Fibroblast of upper back skin (primary cell): ENCODE results near the gene ACVR1C.
"Not testable (repeated sequence)": the region's sequence is repeated elsewhere in the genome, so short reads cannot be mapped to it uniquely, and the experiment has no call there.

Source experiments
- DNase-seq: peaks from one replicate; pipeline ENCODE4 v3.0.0-alpha.2; 2013

The ACVR1C gene

GRCh38 chr2:157572725-157573124 is 55.9 kb downstream of the ACVR1C start:
- no peak for DNase-seq

GRCh38 chr2:157566623-157567022 is 62.0 kb downstream of the ACVR1C start:
- DNase-seq = not testable (repeated sequence)

DNA sequence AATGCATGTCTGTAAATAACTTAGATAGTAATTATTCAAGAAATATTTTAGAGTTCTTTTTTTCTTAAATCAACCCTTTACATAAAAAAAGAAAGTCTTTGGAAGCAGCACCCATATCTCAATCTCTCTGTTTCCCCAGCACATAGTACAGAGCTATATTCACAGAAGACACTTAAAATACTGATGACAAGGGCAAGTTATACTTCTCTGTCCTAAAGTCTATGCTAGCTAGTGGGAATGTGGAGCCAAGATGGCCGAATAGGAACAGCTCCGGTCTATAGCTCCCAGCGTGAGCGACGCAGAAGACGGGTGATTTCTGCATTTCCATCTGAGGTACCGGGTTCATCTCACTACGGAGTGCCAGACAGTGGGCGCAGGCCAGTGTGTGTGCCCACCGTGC is 62.6 kb downstream of the ACVR1C start:
- DNase-seq = not testable (repeated sequence)

- no peak for DNase-seq
Observed at GRCh38 chr2:157565550-157565949, 63.1 kb downstream of the ACVR1C start.

DNA sequence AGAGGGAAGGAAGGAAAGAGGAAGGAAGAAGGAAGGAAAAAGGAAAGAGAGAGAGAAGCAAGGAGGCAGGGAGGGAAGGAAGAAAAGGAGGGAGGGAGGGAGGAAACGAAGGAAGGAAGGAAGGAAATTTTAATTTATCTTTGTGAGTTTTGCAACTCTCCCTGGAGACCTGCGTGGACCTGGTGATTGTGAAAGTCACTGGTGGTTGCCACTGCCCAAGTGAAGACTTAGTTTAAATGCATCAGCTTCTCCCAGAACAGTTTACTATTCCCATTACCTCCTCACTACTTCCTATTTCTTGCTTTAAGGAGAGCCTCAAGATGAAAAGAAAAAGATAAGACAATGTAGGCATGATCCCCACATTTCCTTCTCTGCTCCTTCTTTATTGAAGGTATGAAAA is 68.8 kb downstream of the ACVR1C start:
- DNase-seq = no peak

DNA sequence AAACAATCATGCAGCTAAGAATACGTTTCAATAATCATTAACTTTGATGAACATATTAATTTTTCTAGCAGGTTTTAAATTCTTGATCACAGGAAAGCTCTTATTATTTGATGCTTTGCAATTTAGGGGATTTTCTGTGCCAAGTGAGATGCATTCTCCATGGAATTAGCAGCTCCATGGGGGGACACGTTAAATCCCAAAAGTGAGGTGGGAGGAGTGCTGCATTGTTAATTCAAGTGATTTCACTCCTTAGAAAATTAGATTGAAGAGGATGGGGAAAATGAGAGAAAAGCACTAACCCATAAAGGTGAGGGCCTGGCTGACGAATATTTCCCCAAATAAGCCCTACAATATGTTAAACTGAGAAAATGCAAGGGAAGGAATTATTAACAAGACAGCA is 69.2 kb downstream of the ACVR1C start:
- no peak for DNase-seq

- peak; percentile 23 for DNase-seq
Observed at GRCh38 chr2:157559061-157559460, 69.6 kb downstream of the ACVR1C start.

DNA sequence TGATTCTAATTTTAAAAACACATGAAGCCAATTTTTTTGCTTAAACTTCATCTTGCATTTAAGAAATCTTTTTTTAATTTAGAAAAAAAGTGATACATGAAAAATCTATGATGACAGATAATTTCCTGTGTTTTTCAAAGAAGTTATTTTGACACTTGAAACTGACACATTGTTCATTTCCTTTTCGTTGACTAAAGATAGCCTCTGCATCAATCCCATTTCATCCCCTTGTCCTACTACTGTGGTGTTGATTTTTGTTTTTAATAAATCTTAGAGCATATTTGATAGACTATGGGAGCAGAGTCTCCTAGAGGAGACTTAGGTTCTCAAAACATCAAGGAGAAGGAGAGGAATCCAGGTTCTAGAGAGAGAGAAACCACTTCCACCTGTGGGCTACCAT is 70.9 kb downstream of the ACVR1C start:
- DNase-seq = no peak

- no peak for DNase-seq
Observed at GRCh38 chr2:157540102-157540501, 88.6 kb downstream of the ACVR1C start.

DNA sequence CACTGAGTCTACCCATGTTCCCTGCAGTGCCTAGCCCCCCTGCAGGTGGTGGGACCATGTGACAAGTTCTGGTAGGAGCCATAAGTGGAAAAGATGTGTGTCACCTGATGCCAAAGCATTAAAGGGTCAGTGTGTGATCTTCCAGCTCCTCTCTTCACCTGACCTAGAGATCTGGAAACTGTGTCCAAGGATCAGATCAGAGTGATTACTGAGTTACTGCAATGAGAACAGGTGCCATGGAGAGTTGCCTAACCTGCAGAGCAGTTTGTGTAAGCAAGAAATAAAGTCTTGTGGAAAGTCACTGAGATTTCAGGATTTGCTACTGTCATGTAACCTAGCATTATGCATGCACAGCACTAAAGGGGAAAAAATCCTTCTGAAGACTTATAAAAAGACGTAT is 90.6 kb downstream of the ACVR1C start:
- no peak for DNase-seq

- DNase-seq = no peak
Observed at GRCh38 chr2:157536815-157537214, 91.8 kb downstream of the ACVR1C start.

DNA sequence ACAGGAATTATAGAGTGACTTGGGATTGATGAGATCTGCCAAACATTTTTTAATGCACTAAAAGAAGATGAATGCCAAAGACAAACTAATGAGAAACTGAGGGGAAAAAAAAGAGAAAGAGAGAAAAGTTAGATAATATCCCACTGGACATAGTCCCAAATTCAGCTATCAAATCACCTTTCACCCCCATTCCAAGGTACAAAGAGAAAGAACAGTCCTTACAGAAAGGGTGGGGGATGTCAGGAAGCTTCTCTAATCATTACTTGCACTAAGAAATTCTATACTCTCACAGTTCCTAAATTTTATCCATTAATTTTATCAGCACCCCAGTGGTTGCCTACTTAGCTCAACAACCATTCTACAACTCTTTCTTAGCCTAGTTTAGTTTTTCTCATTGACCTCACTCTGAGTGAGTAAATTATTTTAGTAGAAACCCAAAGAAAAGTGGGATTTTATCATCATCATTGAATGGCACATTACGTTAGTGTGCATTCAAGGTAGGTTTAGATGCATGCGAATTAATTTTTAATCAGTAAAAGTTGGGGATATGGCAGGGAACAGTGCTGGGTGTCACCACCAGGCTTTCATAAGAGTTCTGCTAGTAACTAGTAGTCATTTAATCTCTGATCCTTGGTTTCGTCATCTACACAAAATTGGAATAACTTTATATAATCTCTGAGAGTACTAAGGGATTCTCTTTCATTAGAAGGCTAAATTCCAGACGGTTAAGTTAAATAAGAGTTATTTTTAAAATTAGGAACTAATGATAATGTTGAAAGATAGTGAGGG is 99.5 kb downstream of the ACVR1C start:
- DNase-seq = no peak

DNA sequence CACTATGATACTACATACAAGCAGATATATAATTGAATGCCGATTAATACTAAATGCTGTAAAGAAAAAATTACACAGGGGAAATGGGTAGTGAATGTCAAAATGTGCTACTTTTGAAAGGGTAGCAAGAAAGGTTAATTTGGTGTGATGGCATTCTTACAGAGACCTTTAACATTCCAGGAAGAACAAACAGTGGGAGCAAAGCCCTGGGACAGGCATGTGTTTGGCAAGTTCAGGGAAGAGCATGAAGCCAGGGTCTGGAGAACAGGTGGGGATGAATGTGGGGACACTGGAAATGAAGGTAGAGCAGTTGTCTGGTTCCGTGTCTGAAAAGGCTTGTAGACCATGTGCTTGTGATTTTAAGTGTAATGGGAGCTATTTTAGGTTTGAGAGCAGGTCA is 102.6 kb downstream of the ACVR1C start:
- DNase-seq = no peak

DNA sequence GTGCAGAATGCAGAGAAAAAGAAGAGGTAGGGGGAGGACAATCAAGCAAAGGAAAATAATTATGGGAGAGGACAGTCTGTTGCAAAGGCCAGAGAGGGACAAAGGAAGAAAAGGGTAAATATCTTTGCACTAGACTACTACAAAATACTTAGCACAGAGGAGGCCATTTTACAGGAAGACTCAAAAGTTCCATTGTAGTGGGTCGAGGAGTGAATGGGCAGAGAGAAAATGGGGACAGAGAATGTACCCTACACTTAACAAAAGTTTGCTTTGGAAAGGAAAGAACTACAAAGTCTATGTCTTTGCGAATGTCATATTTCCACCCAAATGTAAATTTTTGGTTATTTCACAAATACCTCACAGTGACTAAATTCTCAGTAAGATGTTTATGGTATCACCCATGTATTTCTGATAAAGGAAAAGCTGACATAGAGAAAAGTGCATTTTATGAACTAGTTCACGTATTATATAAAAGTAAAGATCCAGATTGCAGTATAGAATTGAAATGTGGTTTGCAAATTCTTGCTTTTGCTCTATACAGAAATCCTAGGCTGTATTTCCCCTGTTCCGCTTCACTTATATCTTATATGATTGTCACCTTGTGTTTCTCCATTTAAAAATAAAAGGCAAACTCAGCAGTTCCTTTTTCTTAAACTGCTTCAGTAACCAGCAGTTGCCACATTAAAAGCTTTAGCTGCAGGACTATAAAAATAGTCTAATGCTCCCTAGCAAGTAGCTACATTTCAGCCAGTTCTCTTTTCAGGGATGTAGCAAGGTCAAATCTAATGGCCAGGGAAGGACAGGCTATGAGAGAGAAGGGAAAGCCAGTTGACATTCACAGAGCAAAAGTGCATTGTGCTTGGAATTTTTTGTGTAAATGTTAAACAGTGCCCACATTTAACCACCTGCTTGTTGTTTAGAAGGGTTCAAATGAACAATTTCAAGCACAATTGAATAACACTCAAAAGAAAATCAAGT is 105.1 kb downstream of the ACVR1C start:
- DNase-seq = no peak

- not testable (repeated sequence) for DNase-seq
Observed at GRCh38 chr2:157514966-157515365, 113.7 kb downstream of the ACVR1C start.

DNA sequence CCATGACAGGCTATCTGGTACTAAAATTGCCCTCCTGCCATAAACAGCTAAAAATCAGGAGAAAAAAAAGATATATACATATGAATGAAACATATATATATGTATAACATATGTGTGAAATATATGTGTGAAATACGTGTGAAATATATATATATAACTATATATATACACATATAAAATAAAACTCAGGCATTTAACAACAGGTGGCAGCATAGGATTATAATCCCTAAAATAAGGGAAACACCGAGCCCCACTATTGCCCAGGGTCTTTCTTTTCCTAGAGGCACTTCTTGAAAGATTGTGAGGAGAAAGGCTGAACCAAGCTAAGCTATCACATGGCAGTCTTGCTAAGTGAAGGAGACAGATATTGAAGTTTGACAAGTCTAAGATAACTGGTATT is 118.9 kb downstream of the ACVR1C start:
- no peak for DNase-seq

DNA sequence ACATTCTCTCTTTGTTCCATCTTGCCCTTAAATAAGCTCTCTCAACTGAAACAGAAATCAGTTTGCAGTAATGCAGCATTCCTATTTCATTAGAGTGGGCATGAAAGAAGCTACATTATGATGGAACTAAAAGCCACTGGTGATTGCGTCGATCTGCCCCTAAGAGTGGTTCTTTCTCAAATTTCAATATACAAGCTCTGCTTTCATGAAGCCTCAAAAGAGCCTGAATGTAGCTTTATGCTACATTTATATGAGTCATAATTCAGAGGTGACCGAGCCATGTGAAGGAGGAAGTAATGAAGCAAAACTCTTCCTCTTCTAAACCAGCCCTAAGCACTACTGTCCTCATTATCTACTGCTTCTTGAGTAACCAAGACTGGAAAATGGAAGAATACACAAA is 120.0 kb downstream of the ACVR1C start:
- no peak for DNase-seq

DNA sequence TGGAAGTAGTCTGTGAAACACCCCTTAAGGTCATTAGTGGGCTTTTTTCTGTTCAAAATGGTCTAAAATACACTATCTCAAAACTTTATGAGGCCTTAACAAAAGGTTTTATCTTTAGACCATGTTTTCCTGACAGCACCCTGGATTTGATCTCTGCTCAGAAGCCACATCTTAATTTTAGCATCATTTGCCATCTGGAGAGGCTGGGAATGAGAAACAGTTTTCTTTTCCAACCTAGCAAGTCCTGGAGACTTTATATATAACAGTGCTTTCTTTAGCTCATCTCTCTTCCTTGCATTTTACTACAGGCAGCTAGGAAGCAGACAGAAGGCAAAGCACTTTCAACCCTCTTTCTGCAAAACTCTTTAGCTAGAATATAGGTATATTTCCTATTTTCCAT is 122.1 kb downstream of the ACVR1C start:
- DNase-seq = no peak

DNA sequence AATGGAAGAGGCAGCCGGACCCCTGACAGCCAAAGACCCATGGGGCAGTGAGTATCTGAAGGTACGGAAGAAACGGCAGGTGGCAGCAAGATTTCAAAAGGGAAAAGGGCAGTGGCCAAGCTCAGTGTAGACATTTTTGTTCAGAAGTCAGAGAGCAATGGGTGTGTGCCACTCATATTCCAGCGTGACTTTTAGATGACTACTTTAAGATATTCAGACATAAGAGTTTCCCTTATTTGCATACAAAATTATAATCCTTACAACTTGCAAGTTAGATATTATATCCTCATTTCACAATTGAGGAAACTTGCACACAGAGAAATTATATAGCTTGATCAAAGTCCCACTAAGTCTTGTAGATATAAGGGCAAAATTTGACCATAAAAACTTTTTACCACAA is 124.0 kb downstream of the ACVR1C start:
- no peak for DNase-seq

DNA sequence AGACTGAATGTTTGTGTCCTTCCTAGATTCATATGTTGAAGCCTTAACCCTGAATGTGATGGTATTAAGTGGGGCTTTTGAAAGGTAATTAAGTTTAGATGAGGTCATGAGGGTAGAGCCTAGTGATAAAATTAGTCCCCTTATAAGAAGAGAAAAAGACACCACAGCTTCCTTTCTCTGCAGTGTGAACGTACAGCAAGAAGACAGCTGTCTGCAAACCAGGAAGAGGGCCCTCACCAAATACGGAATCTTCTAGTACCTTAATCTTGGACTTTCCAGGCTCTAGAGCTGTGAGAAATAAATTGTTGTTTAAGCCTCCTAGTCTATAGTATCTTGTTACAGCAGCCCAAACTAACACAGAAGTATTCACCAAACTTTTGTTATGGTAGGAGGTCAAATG is 127.6 kb downstream of the ACVR1C start:
- no peak for DNase-seq

GRCh38 chr2:157500334-157500733 is 128.3 kb downstream of the ACVR1C start:
- DNase-seq = no peak

DNA sequence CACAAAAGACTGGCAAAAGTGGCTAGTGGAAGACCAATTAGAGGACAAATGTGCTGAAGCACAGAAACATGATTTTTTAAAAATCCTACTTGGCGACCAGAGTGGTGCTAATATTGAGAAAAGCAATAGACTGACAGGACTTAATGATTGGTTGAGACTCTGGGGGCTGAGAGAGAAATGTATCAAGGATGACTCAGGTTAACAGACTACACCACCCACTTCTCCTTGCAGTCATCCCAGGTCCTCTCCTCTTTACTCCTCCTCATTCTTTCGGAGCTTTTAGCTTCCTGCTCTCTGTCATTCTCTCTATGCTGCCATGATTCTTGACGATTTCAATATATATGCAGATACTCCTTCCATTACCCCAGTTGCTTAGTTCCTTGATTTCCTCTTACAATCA is 130.2 kb downstream of the ACVR1C start:
- DNase-seq = no peak

- peak; percentile 50 for DNase-seq
Observed at GRCh38 chr2:157497638-157498314, 130.9 kb downstream of the ACVR1C start.
